ENCODE measurements around the gene TARS1.

TARS1 gene

GRCh38 chr5:33438996-33439395, 1.8 kb upstream of the TARS1 start:
- FAIRE-seq: no peak

GRCh38 chr5:33439905-33440481, 772 bp upstream of the TARS1 start:
- no peak for DNase-seq (ENCODE audit: insufficient read length, low spot score)
- no peak for FAIRE-seq

More at GRCh38 chr5:33438996-33439395, 1.8 kb upstream of the TARS1 start:
- no peak for DNase-seq (ENCODE audit: insufficient read length, low spot score)

- FAIRE-seq (no peak), DNase-seq (ENCODE audit: insufficient read length, low spot score) (peak; percentile 31)
Measured at GRCh38 chr5:33441241-33442177, 744 bp downstream of the TARS1 start.

- DNase-seq (ENCODE audit: insufficient read length, low spot score): no peak
- FAIRE-seq: no peak
Measured at GRCh38 chr5:33444542-33444941, 3.8 kb downstream of the TARS1 start.

GRCh38 chr5:33445798-33446197, 5.0 kb downstream of the TARS1 start:
- FAIRE-seq (no peak), DNase-seq (ENCODE audit: insufficient read length, low spot score) (no peak)

- FAIRE-seq (no peak), DNase-seq (ENCODE audit: insufficient read length, low spot score) (no peak)
Measured at GRCh38 chr5:33448118-33448517, 7.4 kb downstream of the TARS1 start.

- DNase-seq (ENCODE audit: insufficient read length, low spot score) (no peak), FAIRE-seq (no peak)
Measured at GRCh38 chr5:33457126-33457525, 16.4 kb downstream of the TARS1 start.

GRCh38 chr5:33457817-33458216, 17.1 kb downstream of the TARS1 start:
- DNase-seq (ENCODE audit: insufficient read length, low spot score) (no peak), FAIRE-seq (no peak)

GRCh38 chr5:33460210-33460609, 19.4 kb downstream of the TARS1 start:
- DNase-seq (ENCODE audit: insufficient read length, low spot score) (no peak), FAIRE-seq (no peak)

GRCh38 chr5:33462456-33462855, 21.7 kb downstream of the TARS1 start:
- no peak for FAIRE-seq

GRCh38 chr5:33465120-33465519, 24.4 kb downstream of the TARS1 start:
- FAIRE-seq: peak; percentile 89
- DNase-seq (ENCODE audit: insufficient read length, low spot score): no peak

More at GRCh38 chr5:33462456-33462855, 21.7 kb downstream of the TARS1 start:
- DNase-seq (ENCODE audit: insufficient read length, low spot score): no peak

GRCh38 chr5:33468775-33469435, 28.1 kb downstream of the TARS1 start:
- FAIRE-seq (peak; percentile 49), DNase-seq (ENCODE audit: insufficient read length, low spot score) (no peak)

- FAIRE-seq (peak; percentile 69), DNase-seq (ENCODE audit: insufficient read length, low spot score) (peak; percentile 67)
Measured at GRCh38 chr5:33470544-33470943, 29.8 kb downstream of the TARS1 start.

- FAIRE-seq: no peak
- DNase-seq (ENCODE audit: insufficient read length, low spot score): no peak
Measured at GRCh38 chr5:33472805-33473409, 32.1 kb downstream of the TARS1 start.

GRCh38 chr5:33474004-33474403, 33.2 kb downstream of the TARS1 start:
- no peak for FAIRE-seq
- no peak for DNase-seq (ENCODE audit: insufficient read length, low spot score)

GRCh38 chr5:33474931-33475499, 34.2 kb downstream of the TARS1 start:
- FAIRE-seq (no peak), DNase-seq (ENCODE audit: insufficient read length, low spot score) (no peak)

GRCh38 chr5:33475706-33476105, 34.9 kb downstream of the TARS1 start:
- DNase-seq (ENCODE audit: insufficient read length, low spot score): no peak
- no peak for FAIRE-seq

GRCh38 chr5:33476992-33477391, 36.2 kb downstream of the TARS1 start:
- FAIRE-seq (no peak), DNase-seq (ENCODE audit: insufficient read length, low spot score) (no peak)

GRCh38 chr5:33477816-33478215, 37.1 kb downstream of the TARS1 start:
- FAIRE-seq: no peak

GRCh38 chr5:33479311-33479710, 38.5 kb downstream of the TARS1 start:
- DNase-seq (ENCODE audit: insufficient read length, low spot score): no peak

More at GRCh38 chr5:33477816-33478215, 37.1 kb downstream of the TARS1 start:
- DNase-seq (ENCODE audit: insufficient read length, low spot score): no peak

GRCh38 chr5:33480876-33481275, 40.1 kb downstream of the TARS1 start:
- DNase-seq (ENCODE audit: insufficient read length, low spot score) (no peak), FAIRE-seq (no peak)

More at GRCh38 chr5:33479311-33479710, 38.5 kb downstream of the TARS1 start:
- FAIRE-seq: peak; percentile 63

Data from HTR-8/SVneo (cell line).